Bone marrow (tissue), 2 donors: ENCODE results near the gene RFK.

Experiments used
- DNase-seq, 2 donors: peaks; one replicate each; lab custom pipeline; 2025; lab: John Stamatoyannopoulos, UW

RFK gene

DNA sequence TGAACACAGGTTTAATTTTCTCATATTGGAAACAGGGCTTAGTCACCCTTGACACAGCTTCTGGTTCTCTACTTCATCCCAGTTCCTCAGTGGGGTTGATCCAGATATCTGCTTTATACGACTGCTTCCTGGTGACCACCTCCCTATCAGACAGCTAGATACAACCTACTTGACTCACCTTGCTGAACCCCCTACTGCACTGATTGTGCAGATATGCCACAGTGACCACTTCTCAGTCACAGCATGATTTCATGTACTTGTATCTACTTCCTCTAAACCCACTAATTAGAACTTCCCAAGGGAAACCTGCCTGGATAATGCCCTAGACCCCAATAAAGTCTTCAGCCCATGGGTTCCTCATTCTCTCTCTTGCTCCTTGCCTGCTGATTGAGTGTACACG, 18.4 kb upstream of the RFK start:
- DNase-seq = no peak

DNA sequence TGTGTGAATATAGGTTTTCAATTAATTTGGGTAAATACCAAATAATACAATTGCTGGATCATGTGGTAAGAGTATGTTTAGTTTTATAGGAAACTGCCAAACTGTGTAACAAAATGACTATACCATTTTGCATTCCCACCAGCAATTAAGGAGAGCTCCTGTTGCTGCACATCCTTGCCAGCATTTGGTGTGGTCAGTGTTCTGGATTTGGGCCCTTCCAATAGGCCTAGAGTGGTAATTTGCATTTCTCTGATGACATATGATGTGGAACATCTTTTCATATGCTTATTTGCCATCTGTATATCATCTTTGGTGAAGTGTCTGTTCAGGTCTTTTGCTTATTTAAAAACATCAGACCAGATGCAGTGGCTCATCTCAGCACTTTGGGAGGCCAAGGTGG, 11.6 kb upstream of the RFK start:
- DNase-seq = no peak

DNA sequence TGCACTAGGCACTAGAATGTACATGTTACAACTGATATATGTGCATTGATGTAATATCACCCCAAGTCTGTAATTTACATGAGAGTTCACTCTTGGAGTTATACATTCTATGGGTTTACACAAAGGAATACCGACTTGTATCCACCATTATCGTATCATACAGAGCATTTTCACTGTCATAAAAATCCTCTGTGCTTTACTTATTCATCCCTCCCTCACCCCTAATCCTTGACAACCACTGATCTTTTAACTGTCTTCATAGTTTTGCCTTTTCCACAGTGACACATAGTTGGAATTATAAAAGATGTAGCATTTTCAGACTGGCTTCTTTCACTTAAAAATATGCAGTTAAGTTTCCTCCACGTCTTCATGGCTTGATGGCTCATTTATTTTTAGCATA, 11.1 kb upstream of the RFK start:
- no peak for DNase-seq

DNA sequence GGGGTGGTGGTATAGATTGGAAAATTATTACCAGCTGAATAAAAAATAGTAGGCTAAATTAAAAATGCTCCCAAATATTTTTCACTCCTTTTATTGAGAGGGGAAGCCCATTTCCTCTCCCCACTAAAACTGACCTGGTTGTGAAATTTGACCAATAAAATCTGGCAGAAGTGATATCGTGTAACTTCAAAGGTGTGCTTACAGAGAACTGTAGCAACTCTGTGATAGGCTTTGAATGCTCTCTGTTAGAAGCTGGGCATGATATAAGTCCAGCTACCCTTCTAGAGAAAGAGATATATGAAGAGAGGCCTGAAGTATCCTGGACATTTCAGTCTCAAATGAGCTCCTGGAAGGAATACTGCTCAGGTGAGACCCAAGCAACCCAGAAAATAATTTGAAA, 10.2 kb upstream of the RFK start:
- no peak for DNase-seq

DNA sequence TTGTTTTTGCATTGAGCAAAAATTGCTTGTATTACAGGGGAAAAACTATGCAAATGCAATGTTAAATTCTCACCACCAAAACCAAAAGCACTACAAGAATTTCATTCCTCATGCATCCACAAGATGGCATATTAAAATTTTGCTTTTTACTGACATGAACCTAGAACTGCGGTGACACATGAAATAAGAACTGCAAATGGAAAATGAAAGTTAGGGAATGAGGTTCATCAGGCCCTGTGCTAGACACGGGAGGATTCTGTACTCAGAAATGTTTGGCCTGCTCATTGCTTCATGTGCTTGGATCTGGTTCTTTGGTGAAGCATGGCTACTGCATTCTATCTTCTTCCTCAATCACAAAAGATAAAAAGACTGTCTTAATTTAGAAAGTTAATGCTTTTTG, 9.1 kb upstream of the RFK start:
- peak in 1 of 2 donors; percentile 86 for DNase-seq

DNA sequence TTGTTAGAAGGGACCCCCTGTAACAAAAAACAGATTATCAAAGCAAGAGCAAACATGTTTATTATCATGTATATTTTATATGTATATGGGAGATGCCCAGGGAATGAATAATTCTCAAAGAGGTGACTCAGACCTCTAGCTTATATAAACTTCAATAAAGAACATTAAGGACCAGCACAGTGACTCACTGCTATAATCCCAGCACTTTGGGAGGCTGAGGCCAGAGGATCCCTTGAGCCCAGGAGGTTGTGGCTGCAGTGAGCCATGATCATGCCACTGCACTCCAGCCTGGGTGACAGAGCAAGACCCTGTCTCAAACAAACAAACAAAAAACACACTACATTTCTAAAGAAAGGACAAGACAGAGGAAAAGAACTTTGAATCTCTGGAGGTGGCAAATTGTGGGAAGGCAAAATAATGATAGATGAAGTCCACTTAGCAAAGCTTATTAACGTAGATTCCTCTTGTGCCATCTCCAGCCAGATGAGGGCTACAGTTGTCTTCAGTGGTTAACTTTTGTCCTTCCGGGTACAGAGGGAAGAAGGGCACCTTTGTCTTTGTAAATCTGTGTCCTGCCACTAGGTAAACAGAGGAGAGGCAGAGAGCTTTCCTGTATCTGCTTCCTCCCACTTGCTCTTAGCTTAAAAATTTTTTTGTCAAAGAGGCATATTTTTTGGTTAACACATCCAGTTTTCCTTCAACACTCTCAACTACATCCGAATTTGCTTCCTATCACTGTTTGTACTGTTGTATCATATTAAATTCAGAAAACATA, 7.5 kb upstream of the RFK start:
- DNase-seq = no peak

DNA sequence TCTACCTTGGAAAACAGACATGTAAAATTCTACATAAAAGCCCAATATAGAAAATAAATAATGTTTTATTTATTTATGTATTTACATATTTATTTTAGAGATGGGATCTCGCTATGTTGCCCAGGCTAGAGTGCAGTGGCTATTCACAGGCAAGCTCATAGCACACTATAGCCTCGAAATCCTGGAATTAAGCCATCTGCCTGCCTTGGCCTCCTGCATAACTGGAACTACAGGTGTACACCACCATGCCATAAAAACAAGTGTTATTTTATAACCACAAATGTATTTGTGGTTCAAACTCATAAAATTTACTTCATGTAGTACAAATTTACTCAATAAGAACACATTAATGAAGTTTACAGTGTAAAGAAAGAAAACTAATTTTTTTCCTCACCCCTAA, 7.0 kb upstream of the RFK start:
- DNase-seq = no peak

DNA sequence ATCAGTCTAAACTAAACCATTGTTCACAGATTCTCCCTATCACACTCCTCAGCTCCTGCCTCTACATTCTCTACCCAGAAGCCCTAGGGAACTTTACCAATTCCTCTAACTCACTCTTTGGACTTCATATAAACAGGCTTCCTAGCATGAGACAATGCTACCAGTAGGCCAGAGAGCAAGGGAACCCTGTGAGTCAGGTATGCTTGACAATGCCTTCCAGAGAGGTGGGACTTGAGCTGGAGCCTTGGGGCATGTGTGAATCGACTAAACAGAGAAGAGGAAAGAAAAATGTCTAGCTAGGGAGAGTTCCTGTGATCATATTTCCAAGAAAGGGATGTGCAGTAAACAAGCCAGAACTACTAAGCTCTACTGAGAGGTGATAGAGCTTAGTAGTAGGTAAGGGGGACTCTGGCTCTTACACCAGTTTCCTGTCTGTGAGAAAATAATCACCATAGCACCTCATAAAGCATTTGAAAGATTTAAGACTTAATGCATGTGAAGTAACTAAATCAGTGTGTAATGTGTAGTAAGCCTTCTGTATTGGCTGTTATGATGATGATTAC, 6.4 kb upstream of the RFK start:
- DNase-seq = no peak

DNA sequence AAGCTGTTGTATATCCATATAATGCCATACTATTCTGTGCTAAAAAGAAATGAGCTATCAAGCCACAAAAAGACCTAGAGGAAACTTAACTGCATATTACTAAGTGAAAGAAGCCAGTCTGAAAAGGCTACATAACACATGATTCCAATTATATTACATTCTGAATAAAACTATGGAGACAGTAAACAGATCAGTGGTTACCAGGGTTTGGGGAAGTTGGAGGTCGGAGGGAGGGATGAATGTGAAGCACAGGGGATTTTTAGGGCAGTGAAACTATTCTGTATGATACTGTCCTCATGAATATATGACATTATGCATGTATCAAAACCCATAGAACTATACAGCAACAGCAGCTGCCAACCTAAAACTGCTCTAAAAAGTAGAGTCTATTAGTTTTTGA, 5.6 kb upstream of the RFK start:
- DNase-seq = no peak

DNA sequence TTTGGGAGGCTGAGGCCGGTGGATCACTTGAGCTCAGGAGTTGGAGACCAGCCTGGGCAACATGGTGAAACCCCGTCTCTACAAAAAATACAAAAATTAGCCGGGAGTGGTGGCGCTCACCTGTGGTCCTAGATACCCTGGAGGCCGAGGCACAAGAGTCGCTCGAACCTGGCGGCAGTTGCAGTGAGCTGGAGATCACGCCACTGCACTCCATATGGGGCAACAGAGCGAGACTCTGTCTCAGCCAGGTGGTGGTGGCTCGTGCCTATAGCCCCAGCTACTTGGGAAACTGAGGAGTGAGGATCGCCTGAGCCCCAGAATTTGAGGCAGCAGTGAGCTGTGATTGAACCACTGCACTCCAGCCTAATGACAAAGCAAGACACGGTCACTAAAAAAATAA, 2.4 kb upstream of the RFK start:
- DNase-seq = no peak

DNA sequence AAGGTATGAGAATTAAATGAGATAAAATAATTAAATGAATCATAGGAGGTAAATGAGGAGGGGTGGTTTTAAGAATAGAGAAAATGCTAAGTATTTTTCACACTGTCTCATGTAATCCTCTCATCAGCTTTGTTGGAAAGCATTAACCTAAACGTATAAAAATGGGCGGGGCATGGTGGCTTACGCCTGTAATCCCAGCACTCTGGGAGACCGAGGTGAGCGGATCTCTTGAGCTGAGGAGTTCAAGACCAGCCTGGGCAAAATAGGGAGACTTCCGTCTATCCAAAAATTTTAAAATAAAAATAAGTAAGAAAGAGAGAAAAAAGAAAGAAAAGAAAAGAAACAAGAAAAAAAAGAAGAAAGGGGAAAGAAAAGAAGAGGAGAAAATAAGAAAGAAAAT, 1.9 kb upstream of the RFK start:
- DNase-seq = no peak

DNA sequence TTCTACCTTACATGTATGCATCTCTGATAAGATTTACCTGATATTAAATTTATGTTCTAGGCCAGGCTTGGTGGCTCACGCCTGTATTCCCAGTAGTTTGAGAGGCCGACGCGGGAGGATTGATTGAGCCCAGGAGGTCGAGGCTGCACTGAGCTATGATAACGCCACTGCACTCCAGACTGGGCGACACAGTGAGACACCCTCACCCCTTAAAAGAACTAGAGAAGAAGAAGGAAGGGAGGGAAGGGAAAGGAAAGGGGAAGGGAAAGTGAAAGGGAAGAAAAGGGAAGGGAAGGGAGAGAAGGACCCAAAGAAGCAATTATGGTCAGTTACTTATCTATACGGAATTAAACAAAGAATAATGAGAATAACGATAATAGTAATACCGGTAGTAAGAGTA, 1.2 kb upstream of the RFK start:
- DNase-seq = peak in 1 of 2 donors; percentile 9

DNA sequence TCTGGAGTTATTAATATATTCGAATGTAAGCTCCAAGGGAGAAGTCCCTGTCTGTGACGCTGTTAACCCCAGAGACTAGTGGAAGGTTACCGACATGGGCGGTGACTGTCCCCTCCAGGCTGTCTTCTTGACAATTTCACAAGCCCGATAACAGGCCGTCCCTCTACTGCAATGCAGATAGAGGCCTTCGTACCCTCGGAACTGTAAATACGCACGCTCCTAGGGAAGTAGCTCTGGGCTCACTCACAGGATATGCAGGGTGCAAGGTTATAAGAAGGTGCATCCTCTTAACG, 680 bp upstream of the RFK start:
- DNase-seq = peak in 1 of 2 donors; percentile 53

DNA sequence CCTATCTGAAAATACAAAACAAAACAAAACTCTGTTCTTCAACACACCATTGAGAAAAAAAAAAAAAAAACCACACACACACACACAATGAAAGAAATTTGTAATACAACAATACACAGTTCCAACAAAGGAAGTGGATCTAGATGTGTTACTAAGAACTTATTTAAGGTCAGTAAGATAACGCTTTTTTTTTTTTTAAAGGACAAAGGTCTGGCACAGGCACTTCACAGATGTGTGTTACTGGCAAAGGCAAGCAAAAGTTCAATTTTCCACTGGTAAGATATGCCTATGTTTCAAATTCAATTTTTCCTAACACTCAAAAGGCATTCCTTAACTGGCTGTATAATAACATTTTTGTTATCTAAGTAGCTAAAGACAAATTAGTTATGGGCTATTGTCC, 3.6 kb downstream of the RFK start:
- DNase-seq = no peak

DNA sequence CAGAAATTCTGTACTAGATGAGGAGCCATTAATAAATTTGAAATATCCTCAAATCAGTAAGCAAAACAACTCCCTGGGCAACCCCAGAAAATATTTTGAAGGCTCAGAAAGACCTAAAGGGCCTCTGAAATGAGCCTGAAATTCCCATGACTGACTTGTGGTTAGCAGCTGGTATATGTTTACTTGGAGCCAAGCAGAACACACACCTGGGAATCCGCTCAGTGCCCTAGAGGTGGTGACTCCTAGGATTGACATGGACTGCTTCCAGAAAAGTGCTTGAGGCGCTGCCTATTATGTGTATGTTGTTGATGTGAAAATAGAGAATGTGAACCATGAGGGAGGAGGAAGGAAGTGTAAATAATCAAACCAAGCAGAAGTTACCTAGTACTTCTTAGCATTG, 14.7 kb downstream of the RFK start:
- DNase-seq = no peak

DNA sequence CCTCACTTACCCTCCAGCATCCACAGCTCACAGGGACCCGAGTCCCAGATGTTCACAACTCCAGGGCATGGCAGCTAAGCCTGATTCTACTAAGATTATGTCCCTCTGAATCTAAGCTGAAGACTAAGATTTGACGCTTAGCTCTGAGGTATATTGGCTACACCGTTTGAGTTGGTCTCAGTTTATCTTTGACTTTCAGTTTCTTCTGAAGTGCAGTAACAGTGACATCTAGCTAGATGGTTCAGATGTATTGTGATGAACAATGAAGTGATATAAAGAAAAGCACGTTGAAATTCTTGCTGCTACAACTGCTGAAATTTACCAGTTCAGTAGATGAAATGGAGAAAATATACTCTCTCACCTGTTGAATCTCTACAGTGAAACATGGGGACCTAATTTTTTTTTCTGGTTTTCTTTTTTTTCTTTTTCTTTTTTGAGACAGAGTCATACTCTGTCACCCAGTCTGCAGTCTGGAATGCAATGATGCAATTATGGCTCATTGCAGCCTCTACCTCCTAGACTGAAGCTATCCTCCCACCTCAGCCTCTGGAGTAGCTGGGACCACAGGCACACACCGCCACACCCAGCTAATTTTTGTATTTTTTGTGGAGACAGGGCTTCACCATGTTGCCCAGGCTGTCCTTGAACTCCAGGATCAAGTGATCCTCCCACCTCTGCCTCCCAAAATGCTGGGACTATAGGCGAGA, 15.7 kb downstream of the RFK start:
- no peak for DNase-seq

DNA sequence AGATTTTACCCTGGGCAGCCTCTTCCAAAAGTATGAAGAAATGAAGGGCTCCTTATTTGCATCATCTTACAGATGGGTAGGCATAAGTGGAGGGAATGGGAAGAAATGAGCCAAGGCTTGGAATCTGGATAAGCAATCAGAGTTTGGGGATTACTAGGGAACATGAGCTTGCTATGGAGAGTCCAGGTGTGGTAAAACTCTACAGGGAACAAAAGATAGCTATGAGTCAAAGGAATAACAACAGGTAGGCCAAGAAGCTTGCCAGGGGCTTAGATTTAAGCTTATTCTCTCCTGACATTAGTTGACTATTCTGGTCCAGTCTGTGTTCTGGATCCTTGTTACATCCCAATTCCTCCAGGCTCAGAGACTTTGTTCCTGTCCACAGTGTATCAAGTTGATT, 16.4 kb downstream of the RFK start:
- no peak for DNase-seq

DNA sequence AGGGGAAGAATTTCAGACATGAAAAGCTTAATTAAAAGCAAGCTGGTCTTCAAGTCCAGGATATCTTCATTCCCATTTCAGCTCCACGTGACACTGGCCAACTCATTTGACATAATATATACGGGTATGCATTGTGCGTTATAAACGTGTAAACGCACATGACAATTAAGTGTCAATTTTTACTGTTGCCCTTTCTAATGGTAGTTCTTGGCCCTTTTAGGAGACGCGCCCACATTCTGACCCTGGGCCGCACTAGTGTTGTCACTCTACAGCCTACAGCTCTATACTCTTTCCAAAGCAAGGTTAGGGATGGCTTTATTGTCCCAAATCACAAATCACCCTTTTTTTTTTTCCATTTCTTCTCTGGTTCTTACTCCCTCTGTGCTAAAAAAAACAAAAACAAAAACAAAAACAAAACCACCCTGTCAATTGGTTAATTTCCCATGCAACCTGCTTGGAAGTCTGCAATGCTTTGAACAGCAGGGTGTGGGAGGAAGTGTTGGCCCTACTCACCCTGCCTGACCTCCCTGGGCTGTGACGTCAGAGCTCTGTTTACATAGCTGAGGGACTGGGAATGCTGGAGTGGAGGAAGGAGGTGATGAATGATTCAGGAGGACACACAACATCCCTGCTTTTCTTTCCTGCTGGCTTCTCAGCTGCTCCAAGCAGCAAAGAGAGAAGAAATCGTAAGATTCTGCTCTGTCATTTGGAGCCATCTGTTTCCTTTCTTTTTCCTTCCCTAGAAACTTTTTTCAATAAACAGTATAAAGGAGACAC, 19.3 kb downstream of the RFK start:
- DNase-seq = no peak

DNA sequence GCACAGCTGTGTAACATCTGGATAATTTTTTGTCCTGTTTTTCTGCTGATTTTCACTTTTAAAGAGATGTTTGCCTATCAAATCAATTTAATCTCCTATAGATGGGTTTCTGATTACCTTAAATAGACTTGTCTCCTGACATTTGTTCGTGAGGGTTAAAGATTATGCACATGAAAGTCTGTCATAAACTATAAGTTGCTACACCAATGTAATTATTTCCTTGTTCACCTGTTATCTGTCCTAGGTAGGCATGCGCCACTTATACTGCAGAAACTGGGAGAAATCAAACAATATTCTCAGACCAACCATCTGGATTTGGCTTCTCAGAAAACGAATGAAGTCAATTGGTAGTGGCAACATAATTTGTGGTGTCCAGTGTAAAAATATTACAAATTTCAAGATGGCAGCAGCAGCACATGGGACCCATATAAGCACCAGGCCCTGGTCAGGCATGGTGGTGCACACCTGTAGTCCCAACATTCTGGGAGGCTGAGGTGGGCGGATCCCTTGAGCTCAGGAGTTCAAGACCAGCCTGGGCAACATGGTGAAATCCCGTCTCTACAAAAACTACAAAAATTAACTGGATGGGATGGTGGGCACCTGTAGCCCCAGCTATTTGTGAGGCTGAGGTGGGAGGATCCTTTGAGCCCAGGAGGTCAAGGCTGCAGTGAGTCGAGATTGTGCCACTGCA, 20.3 kb downstream of the RFK start:
- DNase-seq = no peak

DNA sequence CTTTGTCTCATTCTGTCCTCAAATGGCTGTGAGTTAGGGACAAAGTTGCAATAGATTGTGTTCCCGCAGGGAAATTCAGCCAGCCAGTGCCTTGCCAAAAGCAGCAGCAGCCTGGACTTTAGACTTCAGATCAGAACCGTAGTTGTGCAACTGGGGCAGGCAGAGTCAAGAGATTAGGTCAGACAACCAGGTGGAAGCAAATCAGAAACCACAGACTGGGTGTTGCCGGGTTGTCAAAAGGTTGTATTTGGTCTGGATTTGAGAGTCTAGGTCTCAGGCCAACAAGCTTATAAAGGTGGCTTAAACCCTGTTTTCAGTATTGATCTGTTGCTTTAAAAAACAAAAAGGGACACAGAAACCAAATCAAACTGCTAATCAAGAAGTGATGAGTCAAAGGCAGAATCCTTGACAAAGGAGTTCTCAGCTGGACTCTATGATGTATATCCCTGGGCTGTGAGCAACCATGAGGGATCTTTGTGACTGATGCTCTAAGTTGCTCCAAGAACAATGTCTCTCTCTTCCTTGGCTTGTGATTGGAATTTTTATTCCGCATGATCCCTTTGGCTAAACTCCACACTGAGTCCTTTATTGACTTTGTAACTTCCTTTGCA, 20.9 kb downstream of the RFK start:
- DNase-seq = no peak

DNA sequence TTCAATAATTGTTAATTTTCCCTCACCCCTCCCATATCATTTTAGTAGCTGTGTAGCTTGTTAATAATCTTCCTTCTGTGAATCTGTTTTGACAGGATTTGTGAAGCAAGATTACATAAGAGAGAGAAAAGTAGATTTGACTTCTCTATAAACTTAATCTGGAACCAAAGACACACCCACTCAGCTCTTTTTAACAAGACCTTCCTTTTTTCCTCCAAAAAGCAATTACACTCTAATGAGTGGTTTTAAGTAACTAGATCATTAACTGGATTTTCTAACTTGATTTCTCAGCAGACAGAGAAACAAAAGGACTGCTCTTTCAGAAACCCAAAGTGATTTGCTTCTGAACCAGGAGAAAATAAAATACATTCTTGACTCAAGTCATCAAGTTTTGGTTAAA, 21.9 kb downstream of the RFK start:
- no peak for DNase-seq

DNA sequence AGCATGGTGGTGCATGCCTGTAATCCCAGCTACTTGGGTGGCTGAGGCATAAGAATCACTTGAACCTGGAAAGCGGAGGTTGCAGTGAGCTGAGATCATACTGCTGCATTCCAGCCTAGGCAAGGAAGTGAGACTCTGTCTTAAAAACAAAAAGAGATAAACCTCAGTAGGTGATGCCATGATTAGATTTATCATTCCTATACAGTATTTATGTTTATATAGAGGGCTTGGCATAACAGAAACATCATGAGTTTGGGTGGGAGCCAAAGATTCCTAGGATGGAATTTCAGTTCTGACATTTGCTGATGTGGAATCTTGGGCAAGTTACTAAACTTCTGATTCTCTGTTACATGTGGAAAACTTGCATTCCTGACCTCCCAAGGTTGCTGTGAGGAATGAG, 22.3 kb downstream of the RFK start:
- DNase-seq = no peak
